ENCODE results near the gene BTNL9.

DNA sequence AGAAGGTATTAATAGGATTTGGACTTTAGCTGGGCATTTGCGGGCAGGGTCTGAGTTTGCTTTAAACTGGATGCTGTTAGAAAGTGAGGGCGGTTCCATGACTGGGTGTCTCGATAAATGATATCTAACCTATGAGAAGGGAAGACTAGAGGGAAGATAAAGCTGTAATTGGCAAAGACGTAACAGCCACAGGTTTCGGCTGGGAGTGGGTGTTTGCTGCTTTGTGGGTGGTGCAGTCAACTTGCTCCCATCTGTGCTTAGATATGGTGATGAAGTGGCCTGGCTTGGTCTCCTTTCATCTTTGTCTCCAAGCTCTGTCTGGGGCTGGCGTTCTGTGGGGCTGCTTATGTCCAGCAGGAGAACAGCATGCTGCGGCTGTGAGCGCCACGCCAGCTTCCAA lies 67.6 kb downstream of the BTNL9 start:
- TF ChIP-seq EP300 (IDR thresholded peaks at IDR 0.05) (no peak), CTCF (IDR thresholded peaks at IDR 0.05) (no peak)
